ENCODE data around the gene PRKN.

DNA sequence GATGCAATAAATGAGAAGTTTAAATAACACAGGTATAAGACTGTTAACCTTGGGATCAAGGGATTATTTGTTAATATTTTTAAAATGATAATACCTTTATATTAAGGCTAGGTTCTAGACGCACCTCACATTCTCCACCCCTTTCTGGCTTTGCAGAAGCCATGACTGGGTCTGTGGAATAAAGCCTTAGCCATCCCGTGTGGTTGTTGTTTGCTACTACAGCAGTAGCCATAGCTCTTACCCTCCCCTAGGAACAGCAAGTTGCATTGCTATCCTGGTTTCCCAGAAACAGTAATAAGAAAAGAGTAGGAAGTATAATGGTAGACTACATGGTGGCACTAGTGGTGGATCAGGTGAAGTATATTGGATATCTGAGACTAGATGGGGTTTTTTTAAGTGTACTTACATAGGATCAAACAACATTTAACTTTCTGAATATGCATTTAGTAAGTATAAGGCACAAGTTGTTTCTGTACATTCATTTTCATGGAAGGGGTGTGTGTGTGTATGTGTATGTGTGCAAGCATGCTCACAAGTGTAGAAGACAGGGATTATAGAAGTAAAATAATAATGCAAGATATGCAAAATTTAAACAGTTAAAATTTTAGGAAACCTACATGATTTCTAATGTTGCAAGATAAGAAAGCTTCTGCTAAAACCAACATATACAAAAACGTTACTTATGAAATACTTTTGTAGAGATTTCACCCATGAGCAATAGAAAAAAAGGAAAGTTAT, 384.2 kb downstream of the PRKN start:
- TF ChIP-seq, protein P1, sequence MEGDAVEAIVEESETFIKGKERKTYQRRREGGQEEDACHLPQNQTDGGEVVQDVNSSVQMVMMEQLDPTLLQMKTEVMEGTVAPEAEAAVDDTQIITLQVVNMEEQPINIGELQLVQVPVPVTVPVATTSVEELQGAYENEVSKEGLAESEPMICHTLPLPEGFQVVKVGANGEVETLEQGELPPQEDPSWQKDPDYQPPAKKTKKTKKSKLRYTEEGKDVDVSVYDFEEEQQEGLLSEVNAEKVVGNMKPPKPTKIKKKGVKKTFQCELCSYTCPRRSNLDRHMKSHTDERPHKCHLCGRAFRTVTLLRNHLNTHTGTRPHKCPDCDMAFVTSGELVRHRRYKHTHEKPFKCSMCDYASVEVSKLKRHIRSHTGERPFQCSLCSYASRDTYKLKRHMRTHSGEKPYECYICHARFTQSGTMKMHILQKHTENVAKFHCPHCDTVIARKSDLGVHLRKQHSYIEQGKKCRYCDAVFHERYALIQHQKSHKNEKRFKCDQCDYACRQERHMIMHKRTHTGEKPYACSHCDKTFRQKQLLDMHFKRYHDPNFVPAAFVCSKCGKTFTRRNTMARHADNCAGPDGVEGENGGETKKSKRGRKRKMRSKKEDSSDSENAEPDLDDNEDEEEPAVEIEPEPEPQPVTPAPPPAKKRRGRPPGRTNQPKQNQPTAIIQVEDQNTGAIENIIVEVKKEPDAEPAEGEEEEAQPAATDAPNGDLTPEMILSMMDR (IDR thresholded peaks at IDR 0.05): no peak
- TF ChIP-seq EP300 (IDR thresholded peaks at IDR 0.05) (no peak), POLR2A (IDR thresholded peaks at IDR 0.05) (no peak)

All from tibial nerve (tissue), 4 donors.